HepG2 (cell line): ENCODE results near the gene ZNF782. TPM values are rescaled to one million over a fixed set of nuclear protein-coding genes. Genes with fewer than 3 reads are reported as not detected.

ENCODE experiments used
- CHD2 ChIP-seq: IDR thresholded peaks from 2 replicates; pipeline ENCODE4 v1.6.1; 2011; ENCODE audit warnings: low read depth, low read length, improper control_type of control experiment
- DMAP1 ChIP-seq: IDR thresholded peaks from 2 replicates; pipeline ENCODE4 v1.6.1; 2016
- ESRRA ChIP-seq: sonication (generic); formaldehyde crosslinking; IDR thresholded peaks from 2 replicates; pipeline ENCODE4 v1.5.1; 2020; ENCODE audit warnings: mild to moderate bottlenecking, low read depth, missing genetic modification reagents
- HDAC6 ChIP-seq: fragments of 200-600 bp; sonication (generic); IDR thresholded peaks from 2 replicates; pipeline ENCODE4 v1.7.0; 2017; ENCODE audit warnings: mild to moderate bottlenecking, antibody characterized with exemption, low read length, low read depth
- IKZF5 ChIP-seq: IDR thresholded peaks from 2 replicates; pipeline ENCODE4 v1.6.1; 2018; ENCODE audit warnings: missing genetic modification reagents, mild to moderate bottlenecking, missing compliant biosample characterization
- ISX ChIP-seq: sonication (generic); formaldehyde crosslinking; conservative IDR thresholded peaks from 2 replicates; pipeline ENCODE4 v1.5.0; 2020; ENCODE audit warnings: missing genetic modification reagents
- KDM6A ChIP-seq: IDR thresholded peaks from 2 replicates; pipeline ENCODE4 v1.6.1; 2016; ENCODE audit warnings: low read depth
- KLF16 ChIP-seq, 2 experiments: sonication (generic) in 1 of 2; formaldehyde crosslinking in 1 of 2; IDR thresholded peaks; 2 replicates each; pipeline versions ENCODE4 v1.6.1 to v1.8.0; 2016 to 2023; ENCODE audit warnings: missing genetic modification reagents in 2 of 2, missing compliant biosample characterization in 1 of 2
- NFYC ChIP-seq: IDR thresholded peaks from 2 replicates; pipeline ENCODE4 v1.6.1; 2016; ENCODE audit warnings: missing genetic modification reagents, missing compliant biosample characterization
- POGZ ChIP-seq: sonication (generic); formaldehyde crosslinking; IDR thresholded peaks from 2 replicates; pipeline ENCODE4 v1.4.0; 2020; ENCODE audit warnings: mild to moderate bottlenecking, missing genetic modification reagents
- RXRA ChIP-seq: sonication (generic); formaldehyde crosslinking; IDR thresholded peaks from 2 replicates; pipeline ENCODE4 v1.5.1; 2020; ENCODE audit warnings: missing genetic modification reagents
- TCF7L2 ChIP-seq: IDR thresholded peaks from 2 replicates; pipeline ENCODE4 v1.6.1; 2011; ENCODE audit warnings: mild to moderate bottlenecking, low read depth, low read length, moderate library complexity
- ZMAT3 ChIP-seq: sonication (generic); formaldehyde crosslinking; conservative IDR thresholded peaks from 2 replicates; pipeline ENCODE4 v1.7.0; 2021; ENCODE audit warnings: missing genetic modification reagents
- ZNF224 ChIP-seq: sonication (generic); formaldehyde crosslinking; IDR thresholded peaks from 2 replicates; pipeline ENCODE4 v1.5.0; 2020; ENCODE audit warnings: mild to moderate bottlenecking, missing genetic modification reagents
- ZNF280D ChIP-seq: sonication (generic); formaldehyde crosslinking; IDR thresholded peaks from 2 replicates; pipeline ENCODE4 v1.5.1; 2020; ENCODE audit warnings: mild to moderate bottlenecking, missing genetic modification reagents
- polyA plus RNA-seq, 8 experiments: library from polyadenylated mRNA; depleted of rRNA in 3 of 8; stranded (reverse) in 7 of 8; unstranded in 1 of 8; fragments of >200 nt; fragmentation: Illumina TruSeq in 4 of 8; extraction: Trizol in 4 of 8; gene quantifications; 2 replicates each; pipeline versions ENCODE4 v1.2.1 to v1.2.3, GENCODE V29; 2011 to 2016; ENCODE audit warnings: low read depth in 4 of 8, missing spikeins in 1 of 8, mixed read lengths in 1 of 8; ENCODE audit not compliant: insufficient read depth in 1 of 8
- total RNA-seq, 5 experiments: library from RNA; depleted of rRNA; stranded (reverse); fragments of >200 nt; fragmentation: Illumina TruSeq; extraction: Trizol; gene quantifications; 2 replicates each; pipeline ENCODE4 v1.2.3, GENCODE V29; 2016; ENCODE audit warnings: low read depth in 1 of 5
- TF ChIP-seq, protein P1 (sequence below): sonication (generic); formaldehyde crosslinking; IDR thresholded peaks from 2 replicates; pipeline ENCODE4 v1.8.1; 2023; ENCODE audit warnings: mild to moderate bottlenecking, missing genetic modification reagents
- TF ChIP-seq, protein P2 (sequence below): sonication (generic); formaldehyde crosslinking; IDR thresholded peaks from 2 replicates; pipeline ENCODE4 v1.9.0; 2021; ENCODE audit warnings: missing genetic modification reagents, mild to moderate bottlenecking, borderline replicate concordance
- TF ChIP-seq, protein P3 (sequence below): sonication (generic); formaldehyde crosslinking; IDR thresholded peaks from 2 replicates; pipeline ENCODE4 v1.5.1; 2020; ENCODE audit warnings: missing genetic modification reagents, mild to moderate bottlenecking, borderline replicate concordance

ZNF782 gene
- total and polyA plus RNA-seq, 2 of the 13 experiments (the other 11 are each of a cell fraction or from before 2014, with no cell fraction given): 1.4 to 4.9 TPM

GRCh38 chr9:96853781-96854650 is at the start of gene ZNF782 (continued):
- TF ChIP-seq ZNF280D (no peak), ZNF224 (no peak), NFYC (no peak), ESRRA (peak; percentile 7; the same call in 1 of the 2 replicates), IKZF5 (CRISPR knock-in tag) (peak; percentile 86), KLF16 (CRISPR knock-in tag; IDR thresholded peaks at IDR 0.05) (peak in 1 of 2 experiments; percentile 55; a peak in 1 of 4 replicates), ZMAT3 (CRISPR knock-in tag) (peak; percentile 83; the same call in 1 of the 2 replicates), HDAC6 (no peak), ISX (CRISPR knock-in tag) (no peak), POGZ (CRISPR knock-in tag) (peak; percentile 90), KDM6A (no peak), TCF7L2 (no peak), DMAP1 (CRISPR knock-in tag) (peak; percentile 33; the same call in 1 of the 2 replicates), RXRA (CRISPR knock-in tag) (peak; percentile 51; the same call in 1 of the 2 replicates), CHD2 (no peak)
- TF ChIP-seq, protein P1, sequence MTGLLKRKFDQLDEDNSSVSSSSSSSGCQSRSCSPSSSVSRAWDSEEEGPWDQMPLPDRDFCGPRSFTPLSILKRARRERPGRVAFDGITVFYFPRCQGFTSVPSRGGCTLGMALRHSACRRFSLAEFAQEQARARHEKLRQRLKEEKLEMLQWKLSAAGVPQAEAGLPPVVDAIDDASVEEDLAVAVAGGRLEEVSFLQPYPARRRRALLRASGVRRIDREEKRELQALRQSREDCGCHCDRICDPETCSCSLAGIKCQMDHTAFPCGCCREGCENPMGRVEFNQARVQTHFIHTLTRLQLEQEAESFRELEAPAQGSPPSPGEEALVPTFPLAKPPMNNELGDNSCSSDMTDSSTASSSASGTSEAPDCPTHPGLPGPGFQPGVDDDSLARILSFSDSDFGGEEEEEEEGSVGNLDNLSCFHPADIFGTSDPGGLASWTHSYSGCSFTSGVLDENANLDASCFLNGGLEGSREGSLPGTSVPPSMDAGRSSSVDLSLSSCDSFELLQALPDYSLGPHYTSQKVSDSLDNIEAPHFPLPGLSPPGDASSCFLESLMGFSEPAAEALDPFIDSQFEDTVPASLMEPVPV (CRISPR knock-in tag): 0 out of 2 replicates have a peak, but pooled peaks have one; percentile 49
- TF ChIP-seq, protein P2, sequence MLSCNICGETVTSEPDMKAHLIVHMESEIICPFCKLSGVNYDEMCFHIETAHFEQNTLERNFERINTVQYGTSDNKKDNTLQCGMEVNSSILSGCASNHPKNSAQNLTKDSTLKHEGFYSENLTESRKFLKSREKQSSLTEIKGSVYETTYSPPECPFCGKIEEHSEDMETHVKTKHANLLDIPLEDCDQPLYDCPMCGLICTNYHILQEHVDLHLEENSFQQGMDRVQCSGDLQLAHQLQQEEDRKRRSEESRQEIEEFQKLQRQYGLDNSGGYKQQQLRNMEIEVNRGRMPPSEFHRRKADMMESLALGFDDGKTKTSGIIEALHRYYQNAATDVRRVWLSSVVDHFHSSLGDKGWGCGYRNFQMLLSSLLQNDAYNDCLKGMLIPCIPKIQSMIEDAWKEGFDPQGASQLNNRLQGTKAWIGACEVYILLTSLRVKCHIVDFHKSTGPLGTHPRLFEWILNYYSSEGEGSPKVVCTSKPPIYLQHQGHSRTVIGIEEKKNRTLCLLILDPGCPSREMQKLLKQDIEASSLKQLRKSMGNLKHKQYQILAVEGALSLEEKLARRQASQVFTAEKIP (CRISPR knock-in tag): no peak
- TF ChIP-seq, protein P3, sequence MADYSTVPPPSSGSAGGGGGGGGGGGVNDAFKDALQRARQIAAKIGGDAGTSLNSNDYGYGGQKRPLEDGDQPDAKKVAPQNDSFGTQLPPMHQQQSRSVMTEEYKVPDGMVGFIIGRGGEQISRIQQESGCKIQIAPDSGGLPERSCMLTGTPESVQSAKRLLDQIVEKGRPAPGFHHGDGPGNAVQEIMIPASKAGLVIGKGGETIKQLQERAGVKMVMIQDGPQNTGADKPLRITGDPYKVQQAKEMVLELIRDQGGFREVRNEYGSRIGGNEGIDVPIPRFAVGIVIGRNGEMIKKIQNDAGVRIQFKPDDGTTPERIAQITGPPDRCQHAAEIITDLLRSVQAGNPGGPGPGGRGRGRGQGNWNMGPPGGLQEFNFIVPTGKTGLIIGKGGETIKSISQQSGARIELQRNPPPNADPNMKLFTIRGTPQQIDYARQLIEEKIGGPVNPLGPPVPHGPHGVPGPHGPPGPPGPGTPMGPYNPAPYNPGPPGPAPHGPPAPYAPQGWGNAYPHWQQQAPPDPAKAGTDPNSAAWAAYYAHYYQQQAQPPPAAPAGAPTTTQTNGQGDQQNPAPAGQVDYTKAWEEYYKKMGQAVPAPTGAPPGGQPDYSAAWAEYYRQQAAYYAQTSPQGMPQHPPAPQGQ (CRISPR knock-in tag): no peak
